Activated T-cell treated with anti-CD3 and anti-CD28 coated beads, Interleukin-2, amount 50 U/mL, for 24 hours (primary cell): ENCODE results near the gene KRTAP5-3.
"Not testable (repeated sequence)": the region's sequence is repeated elsewhere in the genome, so short reads cannot be mapped to it uniquely, and the experiment has no call there.

Source experiments
- DNase-seq: peaks from one replicate; pipeline ENCODE4 v3.0.0-alpha.2; 2020
- H3K27ac Mint-ChIP-seq: 2 replicates; pipeline ENCODE4 v1.8.0; 2020; ENCODE audit warnings: mild to moderate bottlenecking, mixed read lengths
- H3K27me3 Mint-ChIP-seq: 2 replicates; pipeline ENCODE4 v1.8.0; 2020; ENCODE audit warnings: mixed read lengths
- H3K36me3 Mint-ChIP-seq: 2 replicates; pipeline ENCODE4 v1.8.0; 2020; ENCODE audit warnings: low read depth, mixed read lengths
- H3K4me1 Mint-ChIP-seq: 2 replicates; pipeline ENCODE4 v1.8.0; 2020; ENCODE audit warnings: low read depth, mixed read lengths
- H3K4me3 Mint-ChIP-seq: 2 replicates; pipeline ENCODE4 v1.8.0; 2020; ENCODE audit warnings: mild to moderate bottlenecking, moderate library complexity, mixed read lengths
- H3K9me3 Mint-ChIP-seq: 2 replicates; pipeline ENCODE4 v1.8.0; 2020; ENCODE audit warnings: mixed read lengths

The KRTAP5-3 gene

DNA sequence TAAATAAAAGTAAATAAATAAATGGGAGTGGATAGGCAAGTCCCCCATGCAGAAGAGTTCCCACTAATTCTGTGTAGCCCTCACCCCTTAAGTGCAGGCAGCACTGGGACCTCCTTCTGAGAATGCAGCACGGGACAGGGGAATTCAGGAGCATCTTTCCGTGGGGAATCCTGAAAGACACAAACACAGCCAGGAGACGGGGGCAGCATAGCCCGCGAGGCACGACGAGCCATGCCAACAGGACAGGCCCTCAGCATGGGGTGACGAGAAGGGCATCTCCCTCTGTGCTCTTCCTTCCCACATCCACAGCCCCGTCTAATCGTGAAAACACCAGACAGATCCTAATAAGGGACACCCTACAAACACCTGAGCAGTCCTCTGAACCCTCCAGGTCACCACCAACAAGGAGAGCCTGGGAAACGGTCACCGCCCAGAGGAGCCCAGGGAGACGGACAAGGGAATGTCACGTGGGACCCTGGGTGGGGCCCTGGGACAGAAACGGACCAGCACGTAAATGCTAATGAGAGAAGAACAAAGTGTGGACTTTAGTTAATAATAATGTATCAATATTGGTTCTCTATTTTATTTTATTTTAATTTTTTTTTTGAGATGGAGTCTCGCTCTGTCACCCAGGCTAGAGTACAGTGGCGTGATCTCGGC lies 28.2 kb upstream of the KRTAP5-3 start:
- DNase-seq = no peak
- peaks cover 32% of the 10 kb centered on the region for H3K27me3 Mint-ChIP-seq
- H3K4me1 Mint-ChIP-seq = peaks cover 2% of the 10 kb centered on the region
- no peaks in the 10 kb centered on the region for H3K36me3 Mint-ChIP-seq
- H3K9me3 Mint-ChIP-seq = no peaks in the 10 kb centered on the region
- no peak overlapping the region for H3K4me3 Mint-ChIP-seq
- H3K27ac Mint-ChIP-seq = no peak overlapping the region

DNA sequence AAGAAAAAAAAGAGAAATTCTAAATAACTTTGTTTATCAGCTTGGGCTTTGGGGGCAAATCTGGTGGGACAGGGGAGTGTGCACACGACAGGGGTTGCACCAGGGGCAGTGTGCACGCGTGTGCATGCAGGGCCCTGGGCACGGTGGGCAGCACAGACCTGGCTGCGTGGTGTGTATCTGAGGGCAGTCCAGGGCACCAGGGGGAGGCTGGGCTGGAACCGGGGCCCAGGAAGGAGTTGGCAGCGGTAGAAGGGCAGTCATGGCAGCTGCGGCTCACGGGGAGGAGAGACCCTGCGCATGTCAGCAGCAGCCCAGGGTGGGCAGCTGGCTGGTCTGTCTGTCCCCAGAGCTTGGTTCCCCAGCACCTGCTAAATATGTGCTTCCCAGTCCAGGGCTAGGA lies 25.6 kb upstream of the KRTAP5-3 start:
- no peak for DNase-seq
- no peaks in the 10 kb centered on the region for H3K36me3 Mint-ChIP-seq
- H3K4me3 Mint-ChIP-seq = no peak overlapping the region
- peaks cover 39% of the 10 kb centered on the region for H3K27me3 Mint-ChIP-seq
- no peaks in the 10 kb centered on the region for H3K9me3 Mint-ChIP-seq
- H3K4me1 Mint-ChIP-seq = peaks cover 5% of the 10 kb centered on the region
- no peak overlapping the region for H3K27ac Mint-ChIP-seq

DNA sequence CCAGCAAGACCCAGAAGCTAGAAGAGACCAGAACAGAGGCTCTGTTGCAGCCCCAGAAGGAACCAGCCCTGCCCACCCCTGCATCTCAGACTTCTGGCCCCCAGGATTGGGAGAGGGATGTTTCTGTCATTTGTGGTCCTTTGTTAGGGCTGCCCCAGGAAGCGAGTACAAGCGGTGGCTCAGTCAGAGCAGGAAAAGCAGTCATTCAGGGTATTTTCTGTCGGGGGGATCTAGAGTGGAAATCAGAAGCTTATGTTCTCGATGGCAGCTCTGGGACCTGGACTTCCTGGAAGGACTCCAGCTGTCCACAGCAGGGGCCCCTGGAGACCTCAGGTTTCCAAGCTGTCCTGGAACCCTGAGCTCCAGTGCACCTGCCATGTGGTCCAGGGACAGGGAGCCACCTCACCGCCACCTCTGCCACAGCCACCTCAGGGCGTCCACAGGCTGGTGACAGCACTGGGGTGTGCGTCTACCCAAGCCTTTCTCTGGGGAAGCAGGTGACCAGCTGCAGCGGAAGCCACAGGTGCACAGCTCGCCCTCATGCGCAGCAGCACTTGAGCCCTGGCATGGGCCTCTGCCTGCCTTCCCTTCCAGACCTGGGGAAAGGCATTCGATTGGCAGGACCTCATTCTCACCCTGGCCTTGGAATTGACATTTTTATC lies 23.9 kb upstream of the KRTAP5-3 start:
- Mint-ChIP-seq H3K9me3 (no peaks in the 10 kb centered on the region), H3K27ac (no peak overlapping the region), H3K4me3 (no peak overlapping the region), H3K4me1 (peaks cover 7% of the 10 kb centered on the region), H3K27me3 (peaks cover 43% of the 10 kb centered on the region), H3K36me3 (no peaks in the 10 kb centered on the region)
- DNase-seq = no peak

DNA sequence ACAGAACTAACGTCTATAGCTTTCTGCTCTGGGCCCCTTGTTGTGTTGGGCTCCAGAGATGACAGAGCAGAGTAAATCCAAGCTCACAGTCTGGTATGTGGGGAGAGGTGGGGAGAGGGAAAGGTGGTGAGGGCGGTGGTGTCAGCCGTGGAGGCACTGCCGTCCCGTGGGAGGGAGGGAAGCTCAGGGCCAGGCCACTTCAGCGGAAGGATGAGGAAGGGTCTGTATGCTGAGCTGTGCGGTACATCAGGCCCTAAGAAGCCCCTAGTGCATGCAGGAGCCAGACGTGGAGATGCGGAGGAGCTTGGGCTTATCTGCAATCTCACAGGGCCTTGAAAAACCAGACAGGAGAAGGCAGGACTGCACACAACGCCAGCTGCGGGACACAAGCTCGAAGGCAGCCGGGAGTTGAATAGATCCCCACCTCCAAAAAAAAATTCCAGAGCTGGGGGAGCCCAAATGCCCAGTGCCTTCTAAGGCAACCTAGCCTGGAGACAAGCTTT lies 22.9 kb upstream of the KRTAP5-3 start:
- Mint-ChIP-seq H3K27ac (no peak overlapping the region), H3K36me3 (no peaks in the 10 kb centered on the region), H3K4me3 (no peak overlapping the region), H3K27me3 (peaks cover 46% of the 10 kb centered on the region), H3K9me3 (no peaks in the 10 kb centered on the region), H3K4me1 (peaks cover 7% of the 10 kb centered on the region)
- DNase-seq = no peak

DNA sequence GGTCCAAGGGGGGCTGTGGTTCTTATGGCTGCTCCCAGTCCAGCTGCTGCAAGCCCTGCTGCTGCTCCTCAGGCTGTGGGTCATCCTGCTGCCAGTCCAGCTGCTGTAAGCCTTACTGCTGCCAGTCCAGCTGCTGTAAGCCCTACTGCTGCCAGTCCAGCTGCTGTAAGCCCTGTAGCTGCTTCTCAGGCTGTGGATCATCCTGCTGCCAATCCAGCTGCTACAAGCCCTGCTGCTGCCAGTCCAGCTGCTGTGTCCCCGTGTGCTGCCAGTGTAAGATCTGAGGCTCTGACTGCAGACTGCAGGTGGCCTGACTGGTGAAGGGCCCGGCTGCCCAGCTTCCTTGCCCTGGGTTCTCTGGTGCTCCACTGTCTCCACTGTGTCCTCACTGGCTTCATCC lies 22.0 kb upstream of the KRTAP5-3 start:
- Mint-ChIP-seq H3K4me1 (peaks cover 7% of the 10 kb centered on the region), H3K4me3 (no peak overlapping the region), H3K9me3 (no peaks in the 10 kb centered on the region), H3K36me3 (no peaks in the 10 kb centered on the region), H3K27me3 (peaks cover 40% of the 10 kb centered on the region), H3K27ac (no peak overlapping the region)
- no peak for DNase-seq

DNA sequence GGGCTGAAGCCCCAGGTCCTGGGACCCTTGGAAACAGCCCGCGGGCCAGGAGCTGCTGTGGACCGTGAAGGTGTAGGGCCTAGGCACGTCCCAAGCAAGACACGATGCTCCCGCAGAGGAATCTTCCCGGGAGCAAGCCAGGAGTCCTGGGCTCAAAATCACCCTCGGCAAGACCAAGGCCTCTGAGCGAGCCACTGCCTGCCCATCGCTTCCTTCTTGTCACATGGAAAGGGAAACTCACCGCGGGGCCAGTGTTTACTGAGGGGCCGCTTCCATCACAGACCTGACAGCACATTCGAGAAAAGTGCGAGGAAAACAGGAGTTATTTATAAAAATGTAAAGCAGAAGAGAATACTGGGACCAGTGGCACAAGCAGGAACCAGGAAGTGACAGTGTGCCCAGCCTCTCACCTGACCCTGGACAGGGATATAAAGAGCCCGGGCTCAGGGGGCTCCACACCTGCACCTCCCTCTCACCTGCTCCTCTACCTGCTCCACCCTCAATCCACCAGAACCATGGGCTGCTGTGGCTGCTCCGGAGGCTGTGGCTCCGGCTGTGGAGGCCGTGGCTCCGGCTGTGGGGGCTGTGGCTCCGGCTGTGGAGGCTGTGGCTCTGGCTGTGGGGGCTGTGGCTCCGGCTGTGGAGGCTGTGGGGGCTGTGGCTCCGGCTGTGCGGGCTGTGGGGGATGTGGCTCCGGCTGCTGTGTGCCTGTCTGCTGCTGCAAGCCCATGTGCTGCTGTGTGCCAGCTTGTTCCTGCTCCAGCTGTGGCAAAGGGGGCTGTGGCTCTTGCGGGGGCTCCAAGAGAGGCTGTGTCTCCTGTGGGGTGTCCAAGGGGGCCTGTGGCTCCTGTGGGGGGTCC lies 21.3 kb upstream of the KRTAP5-3 start, which contains the start of gene KRTAP5-5:
Gene KRTAP5-5, plus strand, starts transcription at position 450 of the 860 bp plus-strand sequence. Its CDS starts 66 bp downstream, at position 516.
- Mint-ChIP-seq H3K9me3 (no peaks in the 10 kb centered on the region), H3K27me3 (peaks cover 42% of the 10 kb centered on the region), H3K27ac (no peak within 1 kb of the TSS)

DNA sequence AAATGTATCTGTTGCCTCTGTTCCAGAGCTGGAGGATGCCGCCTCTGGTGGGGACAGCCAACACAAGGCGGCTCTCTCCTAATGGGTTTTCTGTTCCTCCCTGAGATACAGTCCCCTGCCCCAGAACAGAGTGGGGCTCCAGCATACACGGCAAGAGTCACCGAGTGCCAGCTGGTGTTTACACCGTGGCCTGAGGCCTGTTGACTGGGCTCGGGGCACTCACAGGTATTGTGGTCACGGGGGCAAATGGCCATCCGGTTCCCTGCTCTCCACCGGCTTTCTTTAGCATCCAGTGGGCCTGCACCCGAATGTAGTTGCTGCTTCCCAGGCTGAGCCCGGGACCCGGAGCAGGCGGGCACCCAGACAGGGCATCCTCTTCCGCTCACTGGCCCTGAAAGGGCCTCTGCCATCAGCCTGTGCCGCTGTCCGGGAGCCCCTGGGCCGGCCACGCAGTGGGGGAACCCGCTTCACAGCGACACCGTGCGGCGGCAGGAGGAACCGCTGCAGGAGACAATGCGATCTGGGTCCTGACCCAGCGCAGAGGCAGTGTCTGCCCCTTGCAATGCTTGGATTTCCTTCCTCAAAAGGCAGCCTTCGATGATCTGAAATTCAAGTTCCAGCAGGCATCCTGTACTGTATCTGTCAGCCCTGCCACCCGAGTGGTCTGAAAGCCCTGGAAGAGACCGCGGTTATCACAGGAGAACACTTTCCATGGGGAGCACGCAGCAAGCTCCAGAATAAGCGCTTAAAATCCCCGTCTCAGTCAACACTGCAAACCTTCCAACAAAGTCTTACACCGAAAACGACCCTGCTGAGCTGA lies 20.5 kb upstream of the KRTAP5-3 start:
- Mint-ChIP-seq H3K27me3 (peaks cover 40% of the 10 kb centered on the region), H3K4me1 (peaks cover 7% of the 10 kb centered on the region), H3K9me3 (no peaks in the 10 kb centered on the region), H3K27ac (no peak overlapping the region), H3K36me3 (no peaks in the 10 kb centered on the region), H3K4me3 (no peak overlapping the region)
- DNase-seq = peak; percentile 78

More for the DNA sequence above, 21.3 kb upstream of the KRTAP5-3 start, which contains the start of gene KRTAP5-5:
- H3K36me3 Mint-ChIP-seq = no peaks in the 10 kb centered on the region
- no peak within 1 kb of the TSS for H3K4me3 Mint-ChIP-seq
- no peak for DNase-seq
- peaks cover 7% of the 10 kb centered on the region for H3K4me1 Mint-ChIP-seq

DNA sequence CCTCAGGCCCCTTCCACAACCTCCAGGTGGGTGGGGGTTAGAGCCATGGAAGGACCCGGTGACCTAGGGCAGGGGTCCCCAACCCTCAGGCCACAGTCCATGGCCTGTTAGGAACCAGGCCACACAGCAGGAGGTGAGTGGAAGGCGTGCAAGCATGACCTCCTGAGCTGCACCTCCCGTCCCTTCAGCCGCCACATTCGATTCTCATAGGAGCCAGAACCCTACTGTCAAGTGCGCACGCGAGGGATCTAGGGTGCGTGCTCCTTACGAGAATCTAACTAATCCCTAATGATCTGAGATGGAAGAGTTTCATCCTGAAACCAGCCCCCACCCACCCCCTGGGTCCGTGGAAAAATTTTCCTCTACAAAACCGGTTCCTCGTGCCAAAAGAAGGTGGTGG lies 17.3 kb upstream of the KRTAP5-3 start:
- no peak for DNase-seq
- Mint-ChIP-seq H3K9me3 (no peaks in the 10 kb centered on the region), H3K27ac (no peak overlapping the region), H3K27me3 (peaks cover 24% of the 10 kb centered on the region), H3K4me1 (peaks cover 5% of the 10 kb centered on the region), H3K4me3 (no peak overlapping the region), H3K36me3 (no peaks in the 10 kb centered on the region)

DNA sequence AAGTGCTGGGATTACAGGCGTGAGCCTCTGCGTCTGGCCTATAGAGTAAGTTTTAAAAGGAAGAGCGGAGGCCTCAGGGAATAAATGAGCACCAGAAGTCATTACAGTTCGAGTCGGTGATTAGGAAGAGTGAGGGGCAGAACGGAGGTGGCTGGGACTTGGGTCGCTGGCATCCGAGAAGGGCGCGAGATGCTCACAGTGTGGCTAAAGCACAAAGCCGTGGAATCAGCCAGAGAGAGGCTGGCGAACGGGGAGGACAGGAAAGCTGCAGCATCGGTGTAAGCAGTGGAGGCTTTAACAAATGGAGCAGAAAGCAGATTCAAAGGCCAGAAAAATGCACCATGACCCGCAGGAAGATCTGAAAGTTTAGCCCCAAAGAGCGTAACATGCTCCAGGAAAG lies 16.4 kb upstream of the KRTAP5-3 start:
- DNase-seq = no peak
- H3K27me3 Mint-ChIP-seq = peaks cover 24% of the 10 kb centered on the region
- H3K4me1 Mint-ChIP-seq = peaks cover 6% of the 10 kb centered on the region
- no peaks in the 10 kb centered on the region for H3K36me3 Mint-ChIP-seq
- H3K4me3 Mint-ChIP-seq = no peak overlapping the region
- no peaks in the 10 kb centered on the region for H3K9me3 Mint-ChIP-seq
- no peak overlapping the region for H3K27ac Mint-ChIP-seq

DNA sequence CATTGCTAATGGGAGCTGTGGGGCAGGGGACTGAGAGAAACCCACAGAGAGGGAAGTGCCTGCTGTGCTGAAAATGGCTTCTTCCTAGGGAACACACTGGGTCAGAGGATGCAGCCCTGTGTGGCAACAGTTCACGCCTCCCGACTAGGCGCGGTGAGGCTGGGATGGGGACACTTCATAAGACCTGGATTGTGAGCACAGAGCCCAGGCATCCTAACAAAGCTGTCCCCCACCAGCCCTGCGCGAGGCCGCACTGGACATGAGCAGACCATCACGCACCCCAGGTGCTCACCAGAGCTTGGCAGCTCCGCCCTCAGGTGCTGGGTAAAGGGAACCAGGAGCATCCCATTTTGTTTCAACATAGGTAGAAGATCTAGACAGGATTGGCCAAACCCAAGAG lies 15.5 kb upstream of the KRTAP5-3 start:
- Mint-ChIP-seq H3K27me3 (peaks cover 19% of the 10 kb centered on the region), H3K4me3 (no peak overlapping the region), H3K9me3 (no peaks in the 10 kb centered on the region), H3K36me3 (no peaks in the 10 kb centered on the region), H3K4me1 (peaks cover 7% of the 10 kb centered on the region), H3K27ac (no peak overlapping the region)
- DNase-seq = no peak

DNA sequence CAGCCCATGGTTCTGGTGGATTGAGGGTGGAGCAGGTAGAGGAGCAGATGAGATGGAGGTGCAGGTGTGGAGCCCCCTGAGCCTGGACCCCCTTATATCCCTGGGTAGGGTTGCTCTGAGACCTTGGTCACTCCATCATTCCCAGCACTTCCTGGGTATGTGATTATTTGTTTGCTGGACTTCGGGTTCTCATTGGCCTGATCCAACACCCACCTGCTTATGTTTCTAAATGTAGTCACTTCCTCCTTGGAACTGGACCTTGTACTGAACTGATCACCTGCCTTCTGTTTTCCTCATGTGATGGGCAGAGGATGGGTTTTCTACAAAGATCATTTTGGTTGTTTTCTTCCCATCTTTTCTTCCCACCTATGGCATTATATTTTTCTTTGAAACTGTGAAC lies 13.8 kb upstream of the KRTAP5-3 start, which contains the start of gene KRTAP5-4:
Gene KRTAP5-4, minus strand, starts transcription at position 53 of the 400 bp plus-strand sequence. Its CDS starts 45 bp downstream, at position 8.
- H3K4me3 Mint-ChIP-seq = no peak within 1 kb of the TSS
- peaks cover 15% of the 10 kb centered on the region for H3K27me3 Mint-ChIP-seq
- H3K9me3 Mint-ChIP-seq = no peaks in the 10 kb centered on the region
- DNase-seq = no peak
- peaks cover 7% of the 10 kb centered on the region for H3K4me1 Mint-ChIP-seq
- H3K36me3 Mint-ChIP-seq = no peaks in the 10 kb centered on the region
- H3K27ac Mint-ChIP-seq = no peak within 1 kb of the TSS

DNA sequence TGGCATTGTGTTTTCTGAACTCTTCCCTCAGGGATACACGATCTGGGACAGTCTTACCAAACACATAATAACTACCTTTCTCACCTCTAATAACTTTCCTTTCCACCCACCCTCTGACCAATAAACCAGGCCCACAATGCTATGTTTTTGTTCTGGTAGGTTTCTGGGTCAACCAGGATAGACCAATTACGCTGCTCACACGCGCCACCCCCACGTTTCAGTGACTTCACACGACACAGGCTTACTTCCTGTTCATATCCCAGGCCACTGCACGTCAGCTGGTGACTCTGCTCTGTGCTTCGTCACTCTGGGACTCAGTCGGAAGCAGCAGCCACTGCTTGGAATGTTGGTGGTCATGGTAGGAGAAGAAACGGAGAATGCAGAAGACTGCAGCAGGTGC lies 11.2 kb upstream of the KRTAP5-3 start:
- Mint-ChIP-seq H3K27me3 (peaks cover 28% of the 10 kb centered on the region), H3K4me3 (no peak overlapping the region)
- DNase-seq = no peak

DNA sequence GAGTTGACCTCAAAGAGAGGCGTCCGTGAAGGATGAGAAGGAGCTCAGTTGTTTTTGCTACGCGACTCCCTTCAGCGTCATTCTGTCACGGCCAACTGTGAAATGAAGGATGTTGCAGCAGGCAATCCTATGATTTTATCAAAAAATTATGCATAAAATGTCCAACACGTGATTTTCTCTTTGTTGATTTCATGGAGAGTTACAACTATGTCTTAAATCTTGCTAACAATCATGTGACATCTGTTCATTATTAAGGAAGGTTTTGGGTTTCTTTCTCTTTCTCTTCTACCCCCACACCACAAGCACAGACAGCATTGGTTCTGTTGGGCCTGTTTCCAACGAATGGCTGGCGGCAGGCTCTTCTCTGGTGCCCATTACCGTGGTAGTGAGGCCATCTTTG lies 10.0 kb upstream of the KRTAP5-3 start:
- H3K4me1 Mint-ChIP-seq = peaks cover 7% of the 10 kb centered on the region
- H3K36me3 Mint-ChIP-seq = no peaks in the 10 kb centered on the region
- H3K4me3 Mint-ChIP-seq = no peak overlapping the region
- H3K27me3 Mint-ChIP-seq = peaks cover 28% of the 10 kb centered on the region
- DNase-seq = no peak
- H3K9me3 Mint-ChIP-seq = no peaks in the 10 kb centered on the region
- no peak overlapping the region for H3K27ac Mint-ChIP-seq

More for the DNA sequence above, 11.2 kb upstream of the KRTAP5-3 start:
- Mint-ChIP-seq H3K27ac (no peak overlapping the region), H3K36me3 (no peaks in the 10 kb centered on the region), H3K4me1 (peaks cover 7% of the 10 kb centered on the region), H3K9me3 (no peaks in the 10 kb centered on the region)

DNA sequence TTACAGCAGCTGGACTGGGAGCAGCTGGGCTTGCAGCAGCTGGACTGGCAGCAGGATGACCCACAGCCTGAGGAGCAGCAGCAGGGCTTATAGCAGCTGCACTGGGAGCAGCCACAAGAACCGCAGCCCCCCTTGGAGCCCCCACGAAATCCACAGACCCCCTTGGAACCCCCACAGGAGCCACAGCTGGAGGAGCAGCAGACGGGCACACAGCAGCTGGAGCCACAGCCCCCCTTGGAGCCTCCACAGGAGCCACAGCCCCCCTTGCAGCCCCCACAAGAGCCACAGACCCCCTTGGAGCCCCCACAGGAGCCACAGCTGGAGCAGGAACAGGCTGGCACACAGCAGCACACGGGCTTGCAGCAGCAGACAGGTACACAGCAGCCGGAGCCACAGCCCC lies 362 bp downstream of the KRTAP5-3 start:
- H3K27me3 Mint-ChIP-seq = peaks cover 28% of the 10 kb centered on the region
- H3K36me3 Mint-ChIP-seq, DNase-seq, H3K9me3 Mint-ChIP-seq, H3K27ac Mint-ChIP-seq, H3K4me1 Mint-ChIP-seq, H3K4me3 Mint-ChIP-seq: not testable (repeated sequence)
